ENCODE data around the gene HRG. TPM values are rescaled to one million over a fixed set of nuclear protein-coding genes. Genes with fewer than 3 reads are reported as not detected.
A peak's percentile ranks its signal among the peaks of the same experiment; 100 is the strongest.
"Not testable (repeated sequence)": the region's sequence is repeated elsewhere in the genome, so short reads cannot be mapped to it uniquely, and the experiment has no call there.

Gene HRG, protein sequence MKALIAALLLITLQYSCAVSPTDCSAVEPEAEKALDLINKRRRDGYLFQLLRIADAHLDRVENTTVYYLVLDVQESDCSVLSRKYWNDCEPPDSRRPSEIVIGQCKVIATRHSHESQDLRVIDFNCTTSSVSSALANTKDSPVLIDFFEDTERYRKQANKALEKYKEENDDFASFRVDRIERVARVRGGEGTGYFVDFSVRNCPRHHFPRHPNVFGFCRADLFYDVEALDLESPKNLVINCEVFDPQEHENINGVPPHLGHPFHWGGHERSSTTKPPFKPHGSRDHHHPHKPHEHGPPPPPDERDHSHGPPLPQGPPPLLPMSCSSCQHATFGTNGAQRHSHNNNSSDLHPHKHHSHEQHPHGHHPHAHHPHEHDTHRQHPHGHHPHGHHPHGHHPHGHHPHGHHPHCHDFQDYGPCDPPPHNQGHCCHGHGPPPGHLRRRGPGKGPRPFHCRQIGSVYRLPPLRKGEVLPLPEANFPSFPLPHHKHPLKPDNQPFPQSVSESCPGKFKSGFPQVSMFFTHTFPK
- polyA plus RNA-seq (ENCODE audit: insufficient read length in 3 of 3), result 1 to 10 TPM; 2.4 to 3.5 (median 2.5) TPM
- long read RNA-seq, donor 1, partial matches to known transcripts, result 0 of 11 reads
- long read RNA-seq, donor 1, other reads (novel, unspliced or antisense), result 11 of 11 reads
- long read RNA-seq, donor 2, partial matches to known transcripts, result 0 of 1 reads
- long read RNA-seq, donor 2, other reads (novel, unspliced or antisense), result 0 of 1 reads
- long read RNA-seq, donor 3, result 0 reads
- long read RNA-seq, donor 4, partial matches to known transcripts, result 0 of 1 reads
- long read RNA-seq, donor 4, other reads (novel, unspliced or antisense), result 0 of 1 reads
- long read RNA-seq, donor 5, result 0 reads
- long read RNA-seq, donor 6, result 0 reads
- long read RNA-seq, donor 7, result 0 reads
- long read RNA-seq, donor 8, result 0 reads
- long read RNA-seq, donor 9, result 0 reads
- long read RNA-seq, donor 10, result 0 reads
- long read RNA-seq, donor 11, result 0 reads
- long read RNA-seq, donor 12, result 0 reads
- long read RNA-seq, donor 13, partial matches to known transcripts, result 0 of 2 reads
- long read RNA-seq, donor 13, other reads (novel, unspliced or antisense), result 0 of 2 reads
- long read RNA-seq, donor 14, result 0 reads
- long read RNA-seq, donor 15, partial matches to known transcripts, result 0 of 2 reads
- long read RNA-seq, donor 15, other reads (novel, unspliced or antisense), result 0 of 2 reads
- long read RNA-seq, donor 16, partial matches to known transcripts, result 0 of 1 reads
- long read RNA-seq, donor 16, other reads (novel, unspliced or antisense), result 0 of 1 reads

DNA sequence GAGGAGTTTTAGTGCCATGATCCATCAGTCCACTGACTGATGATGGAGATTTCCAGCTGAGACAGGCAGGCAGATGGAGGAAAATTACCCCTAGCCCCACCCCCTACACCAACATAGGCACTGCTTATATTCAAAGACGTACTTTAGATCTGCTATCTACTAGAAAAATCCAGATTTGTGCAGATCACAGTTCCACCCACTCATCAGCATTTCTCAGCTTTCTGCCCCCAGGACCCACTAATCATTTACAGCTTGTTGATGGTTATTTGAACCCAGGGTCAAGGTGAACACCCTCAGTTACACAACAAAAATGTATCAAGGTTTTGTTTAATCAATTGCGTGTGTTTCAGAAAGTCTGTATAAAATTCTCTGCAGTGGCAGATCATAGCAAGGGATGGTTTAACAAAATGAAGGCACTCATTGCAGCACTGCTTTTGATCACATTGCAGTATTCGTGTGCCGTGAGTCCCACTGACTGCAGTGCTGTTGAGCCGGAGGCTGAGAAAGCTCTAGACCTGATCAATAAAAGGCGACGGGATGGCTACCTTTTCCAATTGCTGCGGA, at the start of gene HRG:
HRG (plus strand) TSS at position 390 of the 564 bp plus-strand sequence; CDS start at position 408, 18 bp downstream.
- peak; percentile 24 for DNase-seq

- no peak for DNase-seq
Measured at GRCh38 chr3:186616299-186616617, 49.6 kb upstream of the HRG start.

- peak; percentile 70 for DNase-seq
Measured at GRCh38 chr3:186617036-186617946, 48.5 kb upstream of the HRG start.

DNA sequence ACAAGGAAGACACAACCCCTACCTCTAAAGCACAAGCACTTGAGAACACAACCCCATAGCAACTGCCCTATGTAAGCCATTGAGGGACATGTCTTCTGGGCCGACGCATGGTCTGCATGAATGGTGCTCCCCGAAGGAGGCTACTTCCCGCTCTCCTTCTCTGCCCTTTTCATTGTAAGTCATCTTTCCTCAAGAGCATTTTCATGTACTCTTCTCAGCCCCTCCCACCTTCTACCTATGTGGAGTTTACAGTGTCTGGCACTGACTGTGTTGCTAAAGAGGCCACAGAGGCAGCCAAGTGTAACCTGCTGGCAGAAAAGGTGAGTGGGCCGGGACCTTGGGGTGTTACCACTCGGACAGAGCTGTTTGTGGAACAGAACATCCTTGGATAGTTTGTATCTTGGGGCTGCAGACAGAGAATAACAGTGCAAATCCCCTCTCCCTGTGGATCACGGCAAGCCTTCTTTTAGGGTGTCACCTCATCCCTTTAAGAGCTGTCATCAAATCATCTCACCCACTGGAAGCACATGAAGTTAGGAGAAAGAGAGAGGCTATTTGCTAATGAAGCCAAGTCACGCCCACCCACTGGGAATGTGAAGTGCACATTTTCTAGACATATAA, 47.4 kb upstream of the HRG start:
- DNase-seq, result no peak

DNA sequence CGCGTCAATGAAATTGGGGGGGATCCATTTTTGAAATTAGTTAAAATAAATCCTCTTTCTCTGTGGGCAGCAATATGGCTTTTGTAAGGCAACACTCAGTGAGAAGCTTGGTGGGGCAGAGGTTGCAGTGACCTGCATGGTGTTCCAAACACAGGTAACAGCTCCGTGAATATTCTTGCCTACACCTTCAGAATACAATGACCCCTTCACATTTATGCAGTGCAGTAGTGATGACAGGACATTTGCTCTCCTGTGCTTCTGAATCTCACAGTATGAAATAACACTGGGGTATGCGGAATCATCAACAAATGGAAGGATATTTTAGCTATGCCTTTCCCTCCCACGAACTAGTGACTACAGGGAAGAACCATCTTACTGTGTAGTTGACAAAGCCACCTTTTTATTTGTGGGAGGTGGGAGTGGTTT, 46.0 kb upstream of the HRG start:
- no peak for DNase-seq

DNA sequence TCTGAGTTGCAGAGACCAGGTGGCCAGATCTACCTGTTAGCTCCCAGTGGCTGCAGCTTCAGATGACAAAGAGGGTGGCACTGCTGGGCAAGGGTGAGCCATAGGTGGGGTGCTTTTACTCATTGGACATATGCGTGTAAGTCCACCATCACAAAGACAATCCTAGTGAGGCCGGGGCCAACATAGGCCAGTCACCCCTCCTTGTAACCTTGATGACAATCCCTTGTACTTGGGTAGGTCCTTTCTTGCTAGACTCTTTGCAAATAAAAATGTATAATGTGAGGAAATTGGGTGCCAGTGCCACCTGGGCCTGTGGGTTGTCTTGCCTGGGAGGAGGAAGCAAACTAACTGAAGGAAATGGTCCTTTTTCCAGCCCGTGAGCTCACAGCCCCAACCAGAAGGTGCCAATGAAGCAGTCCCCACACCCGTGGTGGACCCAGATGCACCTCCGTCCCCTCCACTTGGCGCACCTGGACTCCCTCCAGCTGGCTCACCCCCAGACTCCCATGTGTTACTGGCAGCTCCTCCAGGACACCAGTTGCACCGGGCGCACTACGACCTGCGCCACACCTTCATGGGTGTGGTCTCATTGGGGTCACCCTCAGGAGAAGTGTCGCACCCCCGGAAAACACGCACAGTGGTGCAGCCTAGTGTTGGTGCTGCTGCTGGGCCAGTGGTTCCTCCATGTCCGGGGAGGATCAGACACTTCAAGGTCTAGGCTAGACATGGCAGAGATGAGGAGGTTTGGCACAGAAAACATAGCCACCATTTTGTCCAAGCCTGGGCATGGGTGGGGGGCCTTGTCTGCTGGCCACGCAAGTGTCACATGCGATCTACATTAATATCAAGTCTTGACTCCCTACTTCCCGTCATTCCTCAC, 45.4 kb upstream of the HRG start:
- DNase-seq, result no peak

DNA sequence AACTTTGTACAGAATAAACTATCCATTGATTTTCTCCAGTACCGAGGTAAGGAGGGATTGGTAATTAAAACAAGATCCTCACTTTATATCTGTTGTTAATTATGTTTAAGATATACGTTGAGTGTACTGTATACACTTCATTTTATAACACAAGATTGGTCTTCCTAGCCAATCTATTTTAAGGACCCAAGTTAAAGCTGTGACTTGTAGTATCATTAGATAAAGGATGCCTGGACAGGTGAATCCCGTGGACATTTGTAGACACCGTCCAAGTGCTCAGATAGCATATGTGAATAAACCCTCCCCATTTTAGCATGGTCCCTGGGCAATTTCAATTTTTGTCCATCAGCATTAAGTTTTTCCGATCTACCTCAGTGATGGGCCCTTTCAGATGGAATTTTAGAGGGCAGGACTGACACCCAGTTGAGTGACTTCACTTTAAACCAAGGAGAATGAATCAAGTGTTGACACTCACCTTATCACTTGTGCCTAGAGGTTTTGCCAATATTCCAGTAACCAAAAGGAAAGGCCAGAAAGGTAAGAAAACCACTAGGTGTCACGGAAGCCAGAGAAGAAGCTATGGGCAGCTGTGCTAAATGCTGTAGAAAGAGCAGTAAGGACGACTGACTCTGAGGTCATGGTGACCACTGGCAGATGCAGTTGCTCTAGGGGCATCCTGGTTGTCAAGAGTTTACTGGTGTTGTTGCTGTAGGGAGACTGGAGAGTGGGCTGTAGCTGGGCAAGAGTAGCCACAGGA, 43.7 kb upstream of the HRG start:
- DNase-seq, result no peak

GRCh38 chr3:186622651-186623310, 43.0 kb upstream of the HRG start:
- DNase-seq, result no peak

DNA sequence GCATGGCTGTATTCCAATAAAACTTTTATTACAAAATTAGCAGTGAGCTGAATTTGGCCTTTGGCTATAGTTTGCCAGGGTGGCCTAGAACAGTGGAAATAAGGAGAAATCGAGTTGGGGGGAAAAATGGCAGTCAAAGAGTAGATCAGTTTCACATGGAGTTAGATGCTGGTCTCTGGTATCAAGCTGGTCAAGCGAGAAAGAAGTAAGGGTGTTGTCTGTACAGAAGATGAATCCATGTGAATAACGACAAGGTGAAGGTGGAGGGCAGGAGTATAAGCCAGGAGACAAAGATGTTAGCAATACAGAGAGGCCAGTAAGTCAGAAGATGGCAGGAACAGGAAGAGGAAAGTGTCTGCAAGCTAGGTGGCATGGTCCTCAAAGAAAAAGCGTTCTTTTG, 41.2 kb upstream of the HRG start:
- no peak for DNase-seq

- no peak for DNase-seq
Measured at GRCh38 chr3:186625600-186626042, 40.2 kb upstream of the HRG start.

GRCh38 chr3:186626254-186626847, 39.5 kb upstream of the HRG start:
- no peak for DNase-seq

DNA sequence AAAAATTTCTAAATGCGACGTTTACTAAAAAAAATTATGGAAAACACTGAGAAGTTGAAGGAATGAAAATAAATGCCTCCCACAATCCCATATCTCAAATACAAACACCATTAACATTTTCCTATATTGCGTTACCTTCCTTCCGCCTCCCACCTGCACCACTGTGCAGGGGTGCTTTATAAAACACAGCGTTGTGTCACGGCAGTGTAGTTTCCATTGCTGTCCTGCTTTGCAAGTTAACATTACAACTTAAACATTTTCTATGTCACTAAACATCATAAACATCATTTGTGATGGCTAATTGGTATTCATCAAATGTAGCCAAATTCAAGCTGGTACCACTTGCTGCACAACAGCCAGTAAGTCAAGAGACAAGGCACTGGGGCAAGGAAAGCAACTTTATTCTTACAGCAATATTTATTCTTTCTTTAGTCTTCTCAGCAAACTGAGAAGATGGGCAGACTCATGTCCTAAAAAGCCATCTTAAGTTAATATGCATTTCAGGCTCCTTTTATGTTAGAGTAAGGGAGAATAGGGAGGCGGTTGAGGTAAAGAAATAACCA, 37.9 kb upstream of the HRG start:
- DNase-seq, result no peak

GRCh38 chr3:186628756-186629155, 37.1 kb upstream of the HRG start:
- no peak for DNase-seq

DNA sequence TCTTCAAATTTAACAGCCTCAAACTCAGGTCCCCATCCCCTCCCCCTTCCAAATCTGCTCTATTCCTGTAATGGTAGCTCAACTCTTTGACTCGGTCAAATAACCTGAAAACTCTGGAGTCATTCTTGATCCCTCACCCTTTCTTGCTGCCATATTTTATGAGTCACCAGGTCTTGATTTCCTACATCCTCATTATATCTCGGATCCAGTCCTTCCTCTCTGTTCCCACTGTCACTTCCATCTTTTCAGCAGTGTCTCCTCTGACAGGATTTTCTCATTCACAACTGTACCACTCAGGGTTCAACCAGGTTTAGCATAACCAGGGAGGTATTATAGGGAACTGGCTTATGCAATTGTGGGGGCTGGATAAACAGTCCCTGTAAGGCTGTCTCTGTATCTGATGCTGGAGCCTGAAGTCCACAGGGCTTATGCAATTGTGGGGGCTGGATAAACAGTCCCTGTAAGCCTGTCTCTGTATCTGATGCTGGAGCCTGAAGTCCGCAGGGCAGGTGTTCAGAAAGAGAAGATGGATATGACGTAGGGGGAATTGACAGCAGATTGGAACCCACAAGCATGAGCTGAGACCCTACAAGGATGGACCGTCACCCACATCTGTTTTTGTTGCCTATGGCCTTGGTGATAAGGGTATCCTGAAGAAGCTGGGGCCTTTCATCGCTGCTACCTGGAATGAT, 34.7 kb upstream of the HRG start:
- no peak for DNase-seq

- no peak for DNase-seq
Measured at GRCh38 chr3:186633481-186633880, 32.3 kb upstream of the HRG start.

GRCh38 chr3:186634207-186634606, 31.6 kb upstream of the HRG start:
- not testable (repeated sequence) for DNase-seq
